IPS-15b (cell line): ENCODE data around the gene ADAM19.

ENCODE experiments used
- H3K27me3 ChIP-seq: one replicate; pipeline ENCODE4 v1.6.1; 2013; ENCODE audit warnings: low read length; ENCODE audit not compliant: control insufficient read depth, insufficient read depth
- H3K36me3 ChIP-seq: one replicate; pipeline ENCODE4 v1.6.1; 2013; ENCODE audit warnings: low read length; ENCODE audit not compliant: control insufficient read depth, insufficient read depth
- H3K4me1 ChIP-seq: one replicate; pipeline ENCODE4 v1.6.1; 2013; ENCODE audit warnings: mild to moderate bottlenecking, low read length; ENCODE audit not compliant: control insufficient read depth, insufficient read depth
- H3K4me3 ChIP-seq: one replicate; pipeline ENCODE4 v1.5.1; 2013; ENCODE audit warnings: low read depth, low read length
- H3K9ac ChIP-seq: one replicate; pipeline ENCODE4 v1.6.1; 2013; ENCODE audit warnings: low read depth, mild to moderate bottlenecking, low read length
- H3K9me3 ChIP-seq: one replicate; pipeline ENCODE4 v1.6.1; 2013; ENCODE audit warnings: mild to moderate bottlenecking, low read length; ENCODE audit not compliant: control insufficient read depth, insufficient read depth

The ADAM19 gene

DNA sequence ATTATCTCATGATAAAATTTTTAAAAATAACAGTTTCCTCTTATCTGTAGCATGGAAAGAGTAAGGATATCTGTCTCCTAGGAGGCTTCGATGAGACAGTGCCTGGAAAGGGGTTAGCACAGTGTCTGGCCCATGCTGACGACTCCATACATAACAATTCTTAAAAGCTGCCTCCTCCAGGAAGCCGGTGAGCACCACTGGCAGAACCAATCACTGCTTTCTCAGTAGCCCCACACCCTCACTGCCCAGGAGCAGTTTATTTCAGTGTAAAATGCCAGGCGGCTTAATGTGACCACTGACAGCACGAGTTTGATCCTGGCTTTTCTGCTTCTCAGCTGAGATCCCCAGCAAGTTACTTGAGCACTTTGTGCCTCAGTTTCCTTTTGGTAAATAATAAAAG, 116.7 kb downstream of the ADAM19 start:
- no peaks in the 10 kb centered on the region for H3K36me3 ChIP-seq
- peaks cover 51% of the 10 kb centered on the region for H3K27me3 ChIP-seq
- H3K4me1 ChIP-seq = peaks cover 6% of the 10 kb centered on the region
- no peaks in the 10 kb centered on the region for H3K9me3 ChIP-seq
- H3K4me3 ChIP-seq = no peak overlapping the region
- H3K9ac ChIP-seq = no peak overlapping the region

DNA sequence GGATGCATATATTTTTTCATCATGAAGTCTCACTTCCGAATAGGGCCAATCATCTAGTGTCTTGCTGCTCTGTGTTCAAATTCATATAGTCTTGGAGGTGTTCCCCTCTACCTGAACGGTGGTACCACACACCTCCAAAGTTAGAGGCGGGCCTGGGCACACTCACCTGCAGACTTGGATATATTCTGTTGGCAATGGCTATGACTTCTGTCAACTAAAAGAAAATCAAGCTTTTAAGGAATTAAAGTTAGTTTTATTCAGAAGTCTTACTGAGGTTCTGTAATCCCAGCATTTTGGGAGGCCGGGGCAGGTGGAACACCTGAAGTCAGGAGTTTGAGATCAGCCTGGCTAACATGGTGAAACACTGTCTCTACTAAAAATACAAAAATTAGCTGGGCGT, 118.2 kb downstream of the ADAM19 start:
- Histone ChIP-seq H3K9ac (no peak overlapping the region), H3K27me3 (peaks cover 42% of the 10 kb centered on the region), H3K4me1 (peaks cover 6% of the 10 kb centered on the region), H3K4me3 (no peak overlapping the region), H3K36me3 (no peaks in the 10 kb centered on the region), H3K9me3 (no peaks in the 10 kb centered on the region)

DNA sequence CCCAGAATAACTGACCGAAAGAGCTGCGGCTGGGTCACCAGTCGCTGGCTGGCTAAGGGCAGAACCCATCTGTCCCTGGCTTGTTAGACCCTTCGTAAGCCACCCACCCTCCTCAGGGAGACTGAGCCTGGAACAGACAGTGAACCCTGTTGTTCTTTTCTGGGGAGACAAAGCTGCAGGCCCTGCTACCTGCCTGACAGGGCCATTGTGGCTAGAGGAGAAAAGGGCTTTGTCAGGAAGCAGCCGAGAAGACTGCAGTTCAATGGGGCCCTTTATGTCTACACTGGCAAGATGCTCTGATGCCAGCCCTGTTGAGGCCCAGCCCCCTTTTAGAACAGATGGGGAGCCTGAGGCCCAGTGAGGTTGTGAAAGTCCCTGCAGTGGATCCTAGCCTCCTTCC, 119.3 kb downstream of the ADAM19 start:
- Histone ChIP-seq H3K4me3 (no peak overlapping the region), H3K27me3 (peaks cover 32% of the 10 kb centered on the region), H3K4me1 (peaks cover 6% of the 10 kb centered on the region), H3K9ac (no peak overlapping the region), H3K36me3 (no peaks in the 10 kb centered on the region), H3K9me3 (no peaks in the 10 kb centered on the region)

DNA sequence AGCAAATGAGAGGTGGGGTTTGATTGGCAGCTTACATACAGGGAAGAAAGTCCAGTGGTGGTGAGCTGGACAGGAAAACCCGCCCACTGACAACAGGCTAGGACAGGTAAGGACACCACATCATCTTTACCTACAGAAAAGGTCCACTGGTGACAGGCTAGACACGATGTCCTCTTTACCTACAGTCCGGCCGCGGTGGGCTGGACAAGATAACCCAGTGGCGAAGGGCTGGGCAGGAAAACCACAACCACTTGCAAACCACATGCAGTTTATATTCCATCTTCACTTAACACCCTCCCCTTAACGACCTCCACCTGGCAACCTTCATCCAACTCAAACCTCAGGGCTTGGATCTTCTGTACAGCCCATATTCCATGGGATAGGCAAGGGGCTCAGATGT, 120.5 kb downstream of the ADAM19 start:
- H3K36me3 ChIP-seq = no peaks in the 10 kb centered on the region
- H3K9ac ChIP-seq = no peak overlapping the region
- no peaks in the 10 kb centered on the region for H3K9me3 ChIP-seq
- H3K4me1 ChIP-seq = peaks cover 6% of the 10 kb centered on the region
- H3K4me3 ChIP-seq = no peak overlapping the region
- H3K27me3 ChIP-seq = peaks cover 20% of the 10 kb centered on the region

DNA sequence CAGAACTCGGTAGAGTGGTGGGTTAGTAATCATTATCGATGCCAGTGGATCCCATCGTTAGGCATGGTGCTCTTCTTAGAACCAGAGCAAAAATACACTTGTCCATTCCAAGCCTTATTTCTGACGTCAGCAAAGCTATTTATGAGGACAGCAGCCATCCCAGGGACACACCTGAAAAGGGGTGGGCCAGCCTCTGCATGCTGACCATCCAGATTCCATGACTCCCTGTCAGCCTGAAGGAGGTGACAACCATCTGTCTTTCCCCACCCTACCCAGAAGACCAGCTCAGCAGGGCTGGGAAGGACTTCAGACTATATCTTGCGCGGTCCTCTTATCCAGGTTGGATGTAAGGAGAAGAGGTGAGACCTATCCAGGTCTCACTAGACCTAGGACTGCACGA, 121.3 kb downstream of the ADAM19 start:
- H3K27me3 ChIP-seq = peaks cover 13% of the 10 kb centered on the region
- H3K4me1 ChIP-seq = peaks cover 4% of the 10 kb centered on the region

DNA sequence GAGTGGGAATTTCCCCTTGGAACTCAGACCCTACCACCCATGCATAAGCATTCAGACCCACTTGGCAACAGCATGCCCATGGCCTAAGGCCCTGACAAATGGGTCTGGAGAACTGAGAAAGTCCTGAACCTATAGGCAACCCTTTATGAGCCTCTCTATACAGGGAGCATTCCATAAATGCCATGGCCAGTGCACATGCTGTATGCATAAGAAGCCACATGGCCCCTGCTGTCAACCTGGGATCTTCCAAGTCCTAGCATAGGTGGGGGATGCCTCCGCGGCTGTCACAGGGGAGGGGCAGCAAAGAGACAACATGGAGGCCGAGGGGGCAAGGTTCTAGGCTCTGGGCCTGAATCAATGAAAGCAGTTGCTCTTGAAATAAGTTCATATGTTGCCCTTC, 123.8 kb downstream of the ADAM19 start:
- Histone ChIP-seq H3K4me3 (no peak overlapping the region), H3K36me3 (no peaks in the 10 kb centered on the region), H3K9me3 (no peaks in the 10 kb centered on the region), H3K27me3 (no peaks in the 10 kb centered on the region), H3K9ac (no peak overlapping the region), H3K4me1 (no peaks in the 10 kb centered on the region)

More for the DNA sequence above, 121.3 kb downstream of the ADAM19 start:
- no peaks in the 10 kb centered on the region for H3K9me3 ChIP-seq
- H3K4me3 ChIP-seq = no peak overlapping the region
- H3K36me3 ChIP-seq = no peaks in the 10 kb centered on the region
- H3K9ac ChIP-seq = no peak overlapping the region

DNA sequence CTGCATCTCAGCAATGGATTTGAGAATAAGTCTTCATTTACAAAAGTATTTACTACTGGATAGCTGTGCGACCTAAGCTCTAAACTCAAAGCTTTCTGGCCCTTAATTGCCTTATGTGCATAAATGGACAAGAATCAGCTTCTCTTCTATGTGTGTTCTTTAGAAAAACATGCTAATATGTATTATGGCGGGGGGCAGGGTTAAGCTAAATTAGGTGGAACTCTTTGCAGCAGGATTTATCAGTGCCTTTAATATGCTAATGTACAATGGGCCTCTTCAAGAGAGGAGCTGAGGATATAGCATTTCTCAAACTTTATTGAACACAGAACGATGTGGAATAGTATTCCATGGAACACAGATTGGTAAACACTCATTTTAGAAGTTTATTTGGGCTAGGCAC, 125.6 kb downstream of the ADAM19 start:
- H3K27me3 ChIP-seq = no peaks in the 10 kb centered on the region

DNA sequence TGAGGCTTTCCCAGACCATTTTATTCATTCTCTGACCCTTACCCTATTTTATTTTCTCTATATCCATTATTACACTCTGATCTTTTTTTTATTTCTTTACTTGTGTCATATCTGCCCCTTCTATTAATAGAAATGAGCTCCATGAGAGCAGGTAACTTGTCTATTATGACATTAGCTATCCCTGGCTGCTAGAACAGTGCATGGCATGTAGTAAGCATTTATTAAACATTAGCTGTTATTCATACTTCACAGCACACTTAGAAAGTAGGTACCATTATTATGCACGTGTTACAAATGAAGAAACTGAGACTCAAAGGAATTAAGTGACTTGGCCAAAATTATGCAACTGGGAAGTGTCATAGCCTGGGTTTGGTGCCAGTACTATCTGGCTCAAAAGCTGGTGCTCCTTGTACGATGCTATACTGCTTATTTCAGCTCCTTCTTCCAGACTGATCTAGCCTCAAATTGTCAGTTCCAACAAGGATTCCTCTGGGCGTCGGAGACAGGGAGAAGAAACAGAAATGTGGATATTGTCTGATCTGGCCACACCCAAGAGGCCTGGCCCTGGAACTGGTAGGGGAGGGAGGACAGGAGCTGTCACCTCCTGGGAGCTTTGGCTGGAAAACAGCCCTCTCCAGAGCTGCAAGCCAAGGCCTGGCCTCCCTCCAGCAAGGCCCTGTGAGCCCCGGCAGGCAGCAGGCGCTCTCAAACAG, 126.4 kb downstream of the ADAM19 start:
- H3K4me3 ChIP-seq = no peak overlapping the region
- H3K36me3 ChIP-seq = no peaks in the 10 kb centered on the region
- no peaks in the 10 kb centered on the region for H3K9me3 ChIP-seq
- no peak overlapping the region for H3K9ac ChIP-seq
- H3K27me3 ChIP-seq = no peaks in the 10 kb centered on the region
- no peaks in the 10 kb centered on the region for H3K4me1 ChIP-seq

More for the DNA sequence above, 125.6 kb downstream of the ADAM19 start:
- no peak overlapping the region for H3K4me3 ChIP-seq
- H3K4me1 ChIP-seq = no peaks in the 10 kb centered on the region
- no peak overlapping the region for H3K9ac ChIP-seq
- H3K9me3 ChIP-seq = no peaks in the 10 kb centered on the region
- H3K36me3 ChIP-seq = no peaks in the 10 kb centered on the region

DNA sequence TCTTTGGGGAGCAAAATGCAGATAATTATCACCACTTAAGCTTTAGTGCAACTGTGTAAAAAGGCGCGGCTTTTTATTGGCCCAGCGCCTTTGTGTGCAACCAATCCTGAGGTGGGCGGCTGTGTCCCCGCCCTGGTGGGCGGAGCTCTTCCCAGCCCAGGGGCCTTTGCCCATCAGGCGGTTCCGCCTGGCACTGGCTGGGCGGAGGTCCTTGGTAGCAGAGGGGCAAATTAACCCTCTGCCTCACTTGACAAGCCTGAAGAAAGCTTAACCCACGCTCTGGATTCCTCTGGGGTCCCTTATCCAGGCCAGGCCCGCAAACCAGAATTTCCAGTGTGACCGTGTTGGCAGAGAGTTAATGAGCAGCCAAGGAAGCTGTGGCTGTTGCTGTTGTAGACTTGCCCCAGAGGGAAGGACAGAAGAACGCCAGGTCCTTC, 128.4 kb downstream of the ADAM19 start:
- Histone ChIP-seq H3K4me1 (no peaks in the 10 kb centered on the region), H3K9me3 (no peaks in the 10 kb centered on the region), H3K36me3 (no peaks in the 10 kb centered on the region), H3K27me3 (no peaks in the 10 kb centered on the region), H3K4me3 (no peak overlapping the region), H3K9ac (no peak overlapping the region)

DNA sequence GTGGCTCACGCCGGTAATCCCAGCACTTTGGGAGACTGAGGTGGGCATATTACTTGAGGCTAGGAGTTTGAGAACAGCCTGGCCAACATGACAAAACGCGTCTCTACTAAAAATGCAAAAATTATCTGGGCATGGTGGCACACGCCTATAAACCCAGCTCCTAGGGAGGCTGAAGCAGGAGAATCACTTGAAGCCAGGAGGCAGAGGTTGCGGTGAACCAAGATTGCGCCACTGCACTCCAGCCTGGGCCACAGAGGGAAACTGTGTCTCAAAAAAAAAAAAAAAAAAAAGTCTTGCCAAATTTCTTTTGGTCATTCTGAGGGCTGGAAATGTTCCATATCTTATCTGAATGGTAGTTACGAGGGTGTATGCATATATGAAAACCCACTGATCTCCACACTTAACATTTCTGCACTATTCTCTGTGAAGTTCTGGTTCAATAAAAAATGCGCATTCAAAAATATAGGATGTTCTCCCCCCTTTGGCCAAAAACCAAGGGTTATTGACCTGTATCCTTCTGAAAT, 129.1 kb downstream of the ADAM19 start:
- Histone ChIP-seq H3K27me3 (no peaks in the 10 kb centered on the region), H3K4me1 (no peaks in the 10 kb centered on the region), H3K4me3 (no peak overlapping the region)

DNA sequence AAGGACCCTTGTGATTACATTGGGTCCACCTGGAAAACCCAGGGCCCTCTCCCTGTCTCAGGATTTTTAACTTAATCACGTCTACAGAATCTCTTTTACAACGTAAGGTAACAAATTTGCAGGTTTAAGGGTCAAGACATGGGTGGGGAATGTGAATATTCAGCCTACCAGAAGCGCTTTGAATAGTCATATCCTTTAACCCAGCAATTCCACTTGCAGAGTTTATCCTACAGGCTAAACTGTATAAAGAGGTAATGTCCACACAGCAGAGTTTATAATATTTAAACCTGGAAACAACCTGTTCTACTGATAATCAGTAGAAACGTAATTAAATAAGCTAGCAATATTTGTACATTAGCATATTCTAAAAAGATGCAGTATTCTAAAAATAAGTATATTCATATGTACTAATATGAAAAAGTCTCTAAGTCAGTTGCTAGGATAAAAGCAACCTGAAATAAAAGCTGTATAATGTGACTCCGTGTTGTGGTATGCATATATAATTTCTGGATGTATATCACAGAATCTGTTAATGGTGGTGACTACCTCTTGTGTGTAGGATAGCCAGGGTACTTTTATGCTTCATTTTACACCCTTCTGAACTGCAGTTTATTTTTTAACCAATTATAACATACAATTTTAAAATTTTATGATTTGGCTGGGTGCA, 129.7 kb downstream of the ADAM19 start:
- no peaks in the 10 kb centered on the region for H3K4me1 ChIP-seq
- no peaks in the 10 kb centered on the region for H3K27me3 ChIP-seq
- no peak overlapping the region for H3K4me3 ChIP-seq
- no peak overlapping the region for H3K9ac ChIP-seq
- no peaks in the 10 kb centered on the region for H3K9me3 ChIP-seq
- H3K36me3 ChIP-seq = no peaks in the 10 kb centered on the region

More for the DNA sequence above, 129.1 kb downstream of the ADAM19 start:
- no peak overlapping the region for H3K9ac ChIP-seq
- H3K9me3 ChIP-seq = no peaks in the 10 kb centered on the region
- no peaks in the 10 kb centered on the region for H3K36me3 ChIP-seq

DNA sequence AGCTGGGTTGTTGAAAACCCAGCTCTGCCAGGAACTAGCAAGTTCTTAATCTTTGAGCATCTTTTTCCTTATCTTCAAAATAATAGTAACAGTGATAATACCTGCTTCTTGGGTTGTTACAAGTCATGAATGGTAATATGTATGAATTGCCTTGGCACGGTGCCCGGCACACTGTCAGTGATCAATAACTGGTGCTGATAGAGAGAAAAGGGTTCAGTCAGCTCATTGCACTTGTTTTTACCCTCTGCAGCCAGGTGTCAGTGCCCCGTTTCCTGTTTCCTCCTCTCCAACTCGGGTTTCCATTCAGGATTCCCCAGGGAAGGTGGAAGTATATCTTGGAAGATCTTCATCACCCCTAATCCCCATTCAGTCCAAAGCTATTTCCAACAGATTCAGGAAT, 131.4 kb downstream of the ADAM19 start:
- no peaks in the 10 kb centered on the region for H3K9me3 ChIP-seq
- H3K4me1 ChIP-seq = no peaks in the 10 kb centered on the region
- H3K9ac ChIP-seq = no peak overlapping the region
- H3K27me3 ChIP-seq = no peaks in the 10 kb centered on the region
- no peak overlapping the region for H3K4me3 ChIP-seq
- H3K36me3 ChIP-seq = no peaks in the 10 kb centered on the region
